ENCODE data around the gene AATK. TPM values are rescaled to one million over a fixed set of nuclear protein-coding genes. Genes with fewer than 3 reads are reported as not detected.

AATK gene
- 1 to 10 TPM; 3.3 to 4.6 TPM for total RNA-seq
- long read RNA-seq, donor 1, partial matches to known transcripts = 1 of 1 reads
- long read RNA-seq, donor 1, other reads (novel, unspliced or antisense) = 0 of 1 reads
- long read RNA-seq, donor 2 = 0 reads

GRCh38 chr17:81166033-81166492, at the start of gene AATK:
Gene AATK (minus strand): TSS chr17:81166221. CDS start chr17:81165992, 229 bp downstream.
- intact Hi-C loops (cut with DNase I) = no loop called here
- no peak for DNase-seq (ENCODE audit: low spot score)

GRCh38 chr17:81213978-81214377, 48.0 kb upstream of the AATK start:
- intact Hi-C loops (cut with DNase I) = no loop called here

GRCh38 chr17:81212365-81212764, 46.3 kb upstream of the AATK start:
- intact Hi-C loops (cut with DNase I) = no loop called here
- DNase-seq (ENCODE audit: low spot score) = no peak

More at GRCh38 chr17:81213978-81214377, 48.0 kb upstream of the AATK start:
- DNase-seq (ENCODE audit: low spot score) = no peak

GRCh38 chr17:81210868-81211267, 44.8 kb upstream of the AATK start:
- intact Hi-C loops (cut with DNase I) = no loop called here
- no peak for DNase-seq (ENCODE audit: low spot score)

GRCh38 chr17:81210466-81210865, 44.4 kb upstream of the AATK start:
- DNase-seq (ENCODE audit: low spot score) = no peak

GRCh38 chr17:81209141-81209540, 43.1 kb upstream of the AATK start:
- intact Hi-C loops (cut with DNase I) = no loop called here
- no peak for DNase-seq (ENCODE audit: low spot score)

More at GRCh38 chr17:81210466-81210865, 44.4 kb upstream of the AATK start:
- intact Hi-C loops (cut with DNase I) = no loop called here

- intact Hi-C loops (cut with DNase I) = no loop called here
- DNase-seq (ENCODE audit: low spot score) = no peak
Observed at GRCh38 chr17:81208651-81209050, 42.6 kb upstream of the AATK start.

GRCh38 chr17:81207610-81208581, 41.9 kb upstream of the AATK start:
- intact Hi-C loops (cut with DNase I) = no loop called here
- no peak for DNase-seq (ENCODE audit: low spot score)

GRCh38 chr17:81206657-81207056, 40.6 kb upstream of the AATK start:
- intact Hi-C loops (cut with DNase I) = no loop called here

GRCh38 chr17:81206166-81206565, 40.1 kb upstream of the AATK start:
- DNase-seq (ENCODE audit: low spot score) = no peak
- intact Hi-C loops (cut with DNase I) = no loop called here

More at GRCh38 chr17:81206657-81207056, 40.6 kb upstream of the AATK start:
- DNase-seq (ENCODE audit: low spot score) = no peak

- intact Hi-C loops (cut with DNase I) = no loop called here
- DNase-seq (ENCODE audit: low spot score) = no peak
Observed at GRCh38 chr17:81204578-81204977, 38.6 kb upstream of the AATK start.

GRCh38 chr17:81203136-81203535, 37.1 kb upstream of the AATK start:
- DNase-seq (ENCODE audit: low spot score) = no peak
- intact Hi-C loops (cut with DNase I) = no loop called here

- DNase-seq (ENCODE audit: low spot score) = no peak
- intact Hi-C loops (cut with DNase I) = no loop called here
Observed at GRCh38 chr17:81202318-81202717, 36.3 kb upstream of the AATK start.

GRCh38 chr17:81200695-81201580, 34.9 kb upstream of the AATK start:
- intact Hi-C loops (cut with DNase I) = no loop called here

GRCh38 chr17:81200201-81200600, 34.2 kb upstream of the AATK start:
- no peak for DNase-seq (ENCODE audit: low spot score)
- intact Hi-C loops (cut with DNase I) = no loop called here

More at GRCh38 chr17:81200695-81201580, 34.9 kb upstream of the AATK start:
- no peak for DNase-seq (ENCODE audit: low spot score)

- DNase-seq (ENCODE audit: low spot score) = no peak
- intact Hi-C loops (cut with DNase I) = no loop called here
Observed at GRCh38 chr17:81199482-81199830, 33.4 kb upstream of the AATK start.

GRCh38 chr17:81198826-81199481, 32.9 kb upstream of the AATK start:
- intact Hi-C loops (cut with DNase I) = no loop called here
- no peak for DNase-seq (ENCODE audit: low spot score)

GRCh38 chr17:81197831-81198490, 31.9 kb upstream of the AATK start:
- intact Hi-C loops (cut with DNase I) = loop anchor here in 1 of 2 donors (1.0 kb wide), 1 partner anchor 201 kb away; no protein-coding TSS in a partner anchor
- DNase-seq (ENCODE audit: low spot score) = no peak

All from posterior vena cava (tissue), 2 donors.